NCI-H524 (cell line): ENCODE results near the gene CHAF1A.

Source experiments
- DNase-seq, 2 experiments: peaks; one replicate each; lab custom pipeline; 2025; lab: John Stamatoyannopoulos, UW

The CHAF1A gene

GRCh38 chr19:4409123-4409933, 6.9 kb downstream of the CHAF1A start:
- DNase-seq: no peak

DNA sequence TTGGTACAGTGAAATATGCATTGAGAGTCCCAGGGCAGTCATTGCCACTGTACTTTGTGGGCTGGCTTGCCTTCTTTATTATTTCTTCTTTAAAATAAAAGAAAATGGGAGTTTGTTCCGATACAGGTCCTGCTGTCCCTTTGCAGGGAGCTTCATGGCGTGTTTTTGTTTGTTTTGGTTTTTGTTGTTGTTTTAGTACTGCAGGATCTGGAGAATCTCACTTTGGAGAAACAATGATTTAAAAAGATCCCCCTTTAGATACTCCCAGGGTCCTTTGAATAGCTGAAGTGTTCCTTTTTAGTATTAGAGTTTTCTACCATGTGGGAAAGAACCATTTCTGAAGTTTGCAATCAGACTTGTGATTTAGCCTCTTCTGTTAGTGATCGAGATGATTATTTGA, 11.1 kb downstream of the CHAF1A start:
- DNase-seq: no peak

- no peak for DNase-seq
Observed at GRCh38 chr19:4414144-4414799, 11.8 kb downstream of the CHAF1A start.

DNA sequence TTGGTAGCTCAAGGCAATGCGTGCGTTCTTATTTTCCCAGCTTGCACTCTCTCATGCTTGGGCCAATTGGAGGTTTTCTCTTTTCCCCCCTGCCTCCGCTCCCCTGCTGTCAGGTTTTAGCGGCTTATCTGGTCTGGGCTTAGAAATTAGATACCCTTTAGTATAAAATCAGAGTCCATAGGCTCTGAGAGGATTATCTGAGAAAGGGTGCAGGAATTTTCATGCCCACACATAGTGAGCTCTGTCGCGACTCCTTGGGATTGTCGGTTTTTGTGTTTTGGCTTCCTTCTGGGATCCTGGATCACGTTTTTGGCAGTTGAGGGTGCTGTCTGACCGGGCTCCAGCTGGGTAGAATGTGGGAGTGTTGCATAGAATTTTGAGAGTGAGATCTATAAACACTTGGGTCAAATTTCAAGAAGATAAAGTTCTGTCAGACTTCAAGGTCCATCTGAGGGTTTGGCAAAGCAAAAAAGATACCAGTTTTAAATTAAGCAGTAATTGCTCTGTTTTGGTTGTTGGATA, 12.4 kb downstream of the CHAF1A start:
- DNase-seq: peak; percentile 76 to 85

DNA sequence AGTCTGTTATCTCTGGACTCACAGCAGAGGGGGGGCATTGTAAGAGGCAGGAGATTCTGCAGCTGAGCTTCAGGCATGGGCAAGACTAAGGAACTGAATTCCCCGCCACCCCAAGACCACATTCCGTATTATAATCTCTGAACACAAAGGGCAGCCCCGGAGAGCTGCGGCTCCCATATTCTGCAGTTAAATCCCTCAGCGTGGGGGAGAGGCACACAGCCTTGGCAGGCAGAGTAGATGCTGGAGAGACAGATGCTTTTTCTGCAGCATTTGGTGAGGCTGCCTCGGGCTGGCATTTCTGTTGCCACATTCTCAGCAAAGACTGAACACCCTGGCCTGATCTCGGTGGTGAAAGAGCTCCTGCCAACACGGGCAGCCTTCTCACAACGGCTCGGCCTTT, 12.9 kb downstream of the CHAF1A start:
- no peak for DNase-seq

DNA sequence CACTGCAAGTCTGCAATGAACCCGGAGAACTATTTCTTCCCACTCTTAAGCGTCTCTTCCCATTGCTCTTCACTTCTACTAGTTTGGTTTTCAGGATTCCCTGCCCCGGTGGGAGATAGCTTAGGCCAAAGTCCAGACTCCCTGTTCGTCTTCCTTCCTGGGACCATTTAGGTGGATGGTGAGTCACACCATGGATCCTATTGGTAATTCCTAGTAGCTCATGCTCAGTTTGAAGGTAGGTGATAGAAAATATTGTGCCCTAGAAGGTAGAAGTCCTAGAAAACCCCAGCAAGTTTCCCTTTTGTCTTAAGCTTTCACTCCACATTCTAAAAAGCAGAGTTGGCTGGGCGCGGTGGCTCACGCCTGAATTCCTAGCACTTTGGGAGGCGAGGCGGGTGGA, 13.8 kb downstream of the CHAF1A start:
- no peak for DNase-seq

GRCh38 chr19:4423416-4424126, 21.1 kb downstream of the CHAF1A start:
- DNase-seq: no peak

DNA sequence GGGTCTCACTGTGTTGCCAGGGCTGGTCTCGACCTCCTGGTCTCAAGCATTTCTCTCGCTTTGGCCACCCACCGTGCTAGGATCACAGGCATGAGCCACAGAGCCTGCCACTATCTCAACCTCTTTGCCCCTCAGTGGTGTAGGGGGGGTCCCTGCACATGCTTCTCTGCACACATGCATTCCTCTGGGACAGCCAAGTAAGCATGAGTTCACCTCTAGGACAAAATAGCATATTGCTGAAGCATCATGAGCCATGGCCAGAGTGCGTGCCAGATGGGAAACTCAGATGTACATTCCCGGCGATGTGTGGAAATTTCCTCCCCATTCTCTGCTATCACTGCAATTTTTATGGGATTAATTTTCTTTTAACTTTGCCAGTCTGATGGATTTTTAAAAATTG, 23.1 kb downstream of the CHAF1A start:
- no peak for DNase-seq

DNA sequence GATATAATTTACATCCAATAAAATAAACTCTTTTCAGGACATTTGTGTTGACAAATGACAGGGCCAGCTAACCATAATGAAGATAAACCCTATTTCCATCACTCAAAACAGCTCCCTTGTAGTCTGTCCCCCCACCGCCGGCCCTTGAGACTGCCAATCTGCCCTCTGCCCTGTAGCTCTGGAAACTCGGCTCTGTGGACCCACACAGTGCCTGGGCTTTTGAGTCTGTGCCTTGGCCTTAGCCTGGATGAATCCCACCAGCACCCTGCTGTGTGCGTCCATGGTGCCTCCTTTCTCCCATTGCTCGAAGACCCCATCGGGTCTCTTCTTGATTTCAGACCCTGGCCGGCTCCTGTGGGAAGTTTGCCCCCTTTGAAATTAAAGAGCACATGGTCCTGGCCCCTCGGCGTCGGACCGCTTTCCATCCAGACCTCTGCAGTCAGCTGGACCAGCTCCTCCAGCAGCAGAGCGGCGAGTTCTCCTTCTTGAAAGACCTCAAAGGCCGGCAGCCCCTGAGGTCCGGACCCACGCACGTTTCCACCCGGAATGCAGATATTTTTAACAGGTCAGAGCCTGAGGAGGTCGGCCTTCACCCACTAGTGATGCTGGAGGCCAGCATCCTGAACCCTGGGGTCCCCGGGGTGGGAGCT, 26.0 kb downstream of the CHAF1A start:
- no peak for DNase-seq

- no peak for DNase-seq
Observed at GRCh38 chr19:4429256-4429655, 26.8 kb downstream of the CHAF1A start.

GRCh38 chr19:4429771-4430171, 27.3 kb downstream of the CHAF1A start:
- DNase-seq: no peak

DNA sequence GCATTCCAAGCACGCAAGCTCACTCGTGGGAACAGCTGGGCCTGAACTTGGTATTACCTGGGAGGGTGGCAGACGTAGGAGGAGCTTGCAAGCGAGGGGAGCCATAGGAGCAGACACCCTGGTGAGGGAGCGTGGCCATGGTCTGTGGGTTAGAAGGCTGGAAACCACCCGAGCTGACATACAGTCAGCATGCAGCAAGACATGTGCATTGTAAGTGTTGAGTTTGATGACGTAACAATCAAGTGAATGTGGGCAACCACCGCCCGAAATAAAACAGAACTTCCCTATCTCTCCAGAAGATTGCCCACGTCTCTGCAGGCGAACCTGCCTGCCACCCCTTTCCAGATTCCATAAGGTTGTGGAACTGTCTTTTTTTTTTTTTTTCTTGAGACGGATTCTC, 28.3 kb downstream of the CHAF1A start:
- DNase-seq: no peak

DNA sequence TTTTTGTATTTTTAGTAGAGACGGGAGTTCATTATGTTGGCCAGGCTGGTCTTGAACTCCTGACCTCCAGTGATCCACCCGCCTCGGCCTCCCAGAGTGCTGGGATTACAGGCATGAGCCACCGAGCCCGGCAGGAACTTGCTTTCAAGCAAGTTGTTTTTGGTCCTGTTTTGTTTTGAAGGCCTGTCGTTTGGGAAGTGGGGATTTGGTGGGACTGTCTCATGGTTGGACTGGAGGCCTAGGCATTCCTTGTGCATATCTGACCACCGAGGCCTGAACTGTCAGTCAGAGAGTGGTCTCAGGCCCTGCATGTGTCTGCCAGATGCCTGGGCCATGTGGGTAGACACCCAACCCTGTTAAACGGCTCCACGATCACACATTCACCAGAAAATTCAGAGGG, 28.9 kb downstream of the CHAF1A start:
- DNase-seq: no peak

DNA sequence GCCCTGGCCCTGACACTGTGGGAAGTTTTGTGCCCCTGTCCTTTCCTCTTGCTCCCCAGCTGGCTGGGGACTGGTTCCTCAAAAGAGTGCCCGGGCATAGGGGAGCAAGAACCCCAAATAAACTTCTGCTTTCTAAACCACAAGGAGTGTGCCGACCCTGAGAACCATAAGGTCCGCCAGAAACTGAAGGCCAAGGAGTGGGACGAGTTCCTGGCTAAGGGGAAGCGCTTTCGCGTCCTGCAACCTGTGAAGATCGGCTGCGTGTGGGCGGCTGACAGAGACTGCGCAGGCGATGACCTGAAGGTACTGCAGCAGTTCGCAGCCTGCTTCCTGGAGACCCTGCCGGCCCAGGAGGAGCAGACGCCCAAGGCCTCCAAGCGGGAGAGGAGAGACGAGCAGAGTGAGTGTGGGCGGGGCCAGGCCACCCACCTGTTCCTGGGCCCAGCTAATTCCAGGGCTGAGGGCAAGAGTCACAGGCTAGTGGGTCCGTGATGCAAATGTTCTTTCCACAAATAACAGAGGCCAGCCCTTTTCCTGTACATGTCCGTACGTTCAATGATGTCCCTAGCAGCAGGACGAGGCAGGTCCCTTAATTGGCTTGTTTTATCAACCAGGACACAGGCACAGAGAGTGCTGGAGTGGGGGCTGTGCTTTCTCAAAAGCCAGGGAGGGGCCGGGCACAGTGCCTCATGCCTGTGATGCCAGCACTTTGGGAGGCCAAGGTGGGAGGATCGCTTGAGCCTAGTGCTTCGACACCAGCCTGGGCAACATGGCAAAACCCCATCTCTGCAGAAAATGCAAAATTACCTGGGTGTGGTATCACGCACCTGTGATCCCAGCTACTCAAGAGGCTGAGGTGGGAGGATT, 29.6 kb downstream of the CHAF1A start:
- no peak for DNase-seq

DNA sequence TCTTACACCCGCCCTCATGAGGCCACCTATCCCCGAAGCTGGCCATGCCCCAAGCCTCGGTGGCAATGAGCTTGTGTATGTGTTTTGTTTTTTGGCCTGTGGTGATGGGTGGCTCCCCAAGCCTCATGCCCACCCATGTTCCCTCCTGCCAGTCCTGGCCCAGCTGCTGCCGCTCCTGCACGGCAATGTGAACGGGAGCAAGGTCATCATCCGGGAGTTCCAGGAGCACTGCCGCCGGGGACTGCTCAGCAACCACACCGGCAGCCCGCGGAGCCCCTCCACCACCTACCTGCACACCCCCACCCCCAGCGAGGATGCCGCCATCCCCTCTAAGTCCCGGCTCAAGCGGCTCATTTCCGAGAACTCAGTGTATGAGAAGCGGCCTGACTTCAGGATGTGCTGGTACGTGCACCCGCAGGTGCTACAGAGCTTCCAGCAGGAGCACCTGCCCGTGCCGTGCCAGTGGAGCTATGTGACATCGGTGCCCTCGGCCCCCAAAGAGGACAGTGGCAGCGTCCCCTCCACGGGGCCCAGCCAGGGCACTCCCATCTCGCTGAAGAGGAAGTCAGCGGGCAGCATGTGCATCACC, 30.6 kb downstream of the CHAF1A start:
- no peak for DNase-seq

GRCh38 chr19:4434391-4434790, 32.0 kb downstream of the CHAF1A start:
- DNase-seq: no peak

- no peak for DNase-seq
Observed at GRCh38 chr19:4436231-4436630, 33.8 kb downstream of the CHAF1A start.

GRCh38 chr19:4437103-4437502, 34.7 kb downstream of the CHAF1A start:
- no peak for DNase-seq

DNA sequence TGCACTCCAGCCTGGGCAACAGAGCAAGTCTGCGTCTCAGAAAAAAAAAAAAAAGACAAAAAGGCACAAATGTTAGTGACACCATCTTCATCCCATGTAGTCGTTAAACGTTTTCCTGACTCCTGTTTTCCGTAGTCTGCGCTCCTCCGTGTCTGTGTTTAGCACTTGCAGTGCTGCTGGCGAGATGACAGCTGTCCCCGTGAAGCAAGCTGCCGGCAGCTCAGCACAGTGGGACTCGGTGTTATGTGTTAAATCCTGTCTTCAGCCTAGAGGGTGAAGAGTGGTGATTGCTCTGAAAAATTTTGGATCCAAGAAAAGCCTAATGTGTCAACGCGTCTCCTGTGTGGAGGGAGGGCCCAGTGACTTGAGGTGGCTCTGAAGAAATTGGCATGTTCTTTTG, 36.8 kb downstream of the CHAF1A start:
- DNase-seq: no peak

GRCh38 chr19:4441994-4442818, 39.8 kb downstream of the CHAF1A start:
- DNase-seq: no peak
